K562 (cell line): ENCODE results near the gene CUTA. TPM values are rescaled to one million over a fixed set of nuclear protein-coding genes. Genes with fewer than 3 reads are reported as not detected.

Experiments
- CBFA2T3 ChIP-seq: fragments of 450-650 bp; IDR thresholded peaks from 2 replicates; pipeline ENCODE4 v1.6.1; 2017
- CEBPB ChIP-seq: fragments of 450-650 bp; IDR thresholded peaks from 2 replicates; pipeline ENCODE4 v1.6.1; 2016; ENCODE audit warnings: missing genetic modification characterization, missing compliant biosample characterization
- CHD2 ChIP-seq: IDR thresholded peaks from 2 replicates; pipeline ENCODE4 v1.6.1; 2011; ENCODE audit warnings: low read depth, low read length
- CREM ChIP-seq: IDR thresholded peaks from 2 replicates; pipeline ENCODE4 v1.6.1; 2014; ENCODE audit warnings: antibody characterized with exemption, low read depth
- ETV1 ChIP-seq: fragments of 450-650 bp; conservative IDR thresholded peaks from 2 replicates; pipeline ENCODE4 v1.6.1; 2016; ENCODE audit warnings: missing genetic modification characterization, control low read depth, low read depth, missing compliant biosample characterization
- ETV6 ChIP-seq, 3 experiments: fragments of 150-350 bp in 1 of 3; sonication (generic) in 1 of 3; formaldehyde crosslinking in 1 of 3; IDR thresholded peaks; 2 replicates each; pipeline versions ENCODE4 v1.6.1 to v1.8.0; 2014 to 2022; ENCODE audit warnings: borderline replicate concordance in 2 of 3, low read depth in 2 of 3, antibody characterized with exemption in 1 of 3, low read length in 1 of 3, mild to moderate bottlenecking in 1 of 3, missing genetic modification reagents in 1 of 3
- HMG20B ChIP-seq: fragments of 250-450 bp; sonication (Bioruptor Pico); IDR thresholded peaks from 2 replicates; pipeline ENCODE4 v1.5.0; 2021; ENCODE audit warnings: mild to moderate bottlenecking
- HNRNPUL1 ChIP-seq: fragments of 200-400 bp; formaldehyde crosslinking; IDR thresholded peaks from 2 replicates; pipeline ENCODE4 v1.6.1; 2017; ENCODE audit warnings: low read length
- KDM1A ChIP-seq, 2 experiments: fragments of 450-650 bp; IDR thresholded peaks; 2 replicates each; pipeline ENCODE4 v1.6.1; 2016; ENCODE audit warnings: mild to moderate bottlenecking in 2 of 2
- KDM5B ChIP-seq: fragments of 200-600 bp; sonication (generic); IDR thresholded peaks from 2 replicates; pipeline ENCODE4 v1.6.1; 2012; ENCODE audit warnings: low read depth, mild to moderate bottlenecking, moderate library complexity, low read length, control low read depth, inconsistent platforms; ENCODE audit not compliant: insufficient replicate concordance
- KLF6 ChIP-seq: fragments of 250-450 bp; sonication (Bioruptor Pico); IDR thresholded peaks from 2 replicates; pipeline ENCODE4 v1.4.0; 2020; ENCODE audit warnings: mild to moderate bottlenecking, moderate library complexity, borderline replicate concordance
- LCOR ChIP-seq: sonication (generic); formaldehyde crosslinking; IDR thresholded peaks from 2 replicates; pipeline ENCODE4 v1.8.0; 2022; ENCODE audit warnings: mild to moderate bottlenecking, missing genetic modification reagents
- MTF1 ChIP-seq: fragments of 250-450 bp; sonication (Bioruptor Pico); IDR thresholded peaks from 2 replicates; pipeline ENCODE4 v1.9.0; 2021; ENCODE audit warnings: moderate library complexity, mild to moderate bottlenecking, inconsistent platforms, borderline replicate concordance
- MXD1 ChIP-seq: fragments of 250-450 bp; sonication (Bioruptor Pico); IDR thresholded peaks from 2 replicates; pipeline ENCODE4 v1.8.0; 2021; ENCODE audit warnings: borderline replicate concordance, mild to moderate bottlenecking, moderate library complexity; ENCODE audit not compliant: poor library complexity, severe bottlenecking
- PRPF4 ChIP-seq: fragments of 200-400 bp; formaldehyde crosslinking; IDR thresholded peaks from one replicate; pipeline ENCODE4 v1.6.1; 2017; ENCODE audit warnings: low read length, low read depth, mild to moderate bottlenecking; ENCODE audit not compliant: insufficient read depth, poor library complexity, severe bottlenecking
- RBFOX2 ChIP-seq: fragments of 200-400 bp; formaldehyde crosslinking; IDR thresholded peaks from 2 replicates; pipeline ENCODE4 v1.6.1; 2017; ENCODE audit warnings: low read depth, mild to moderate bottlenecking, low read length, moderate library complexity
- RBM15 ChIP-seq: fragments of 200-400 bp; formaldehyde crosslinking; IDR thresholded peaks from 2 replicates; pipeline ENCODE4 v1.6.1; 2018; ENCODE audit warnings: mild to moderate bottlenecking, low read length, moderate library complexity; ENCODE audit not compliant: insufficient read depth
- ZC3H4 ChIP-seq: sonication (generic); formaldehyde crosslinking; IDR thresholded peaks from 2 replicates; pipeline ENCODE4 v1.9.0; 2021; ENCODE audit warnings: missing genetic modification reagents, borderline replicate concordance
- ZNF12 ChIP-seq: sonication (generic); formaldehyde crosslinking; IDR thresholded peaks from 2 replicates; pipeline ENCODE4 v1.4.0; 2020; ENCODE audit warnings: mild to moderate bottlenecking, missing genetic modification reagents
- ZNF398 ChIP-seq: fragments of 250-450 bp; sonication (Bioruptor Pico); IDR thresholded peaks from 2 replicates; pipeline ENCODE4 v1.8.0; 2021; ENCODE audit warnings: moderate library complexity, mild to moderate bottlenecking, inconsistent platforms
- ZNF76 ChIP-seq: fragments of 250-450 bp; sonication (Bioruptor Pico); IDR thresholded peaks from 2 replicates; pipeline ENCODE4 v1.4.0; 2020; ENCODE audit warnings: mild to moderate bottlenecking, moderate library complexity, borderline replicate concordance
- polyA plus RNA-seq, 8 experiments: library from polyadenylated mRNA; depleted of rRNA in 4 of 8; stranded (reverse) in 5 of 8; unstranded in 3 of 8; fragments of >200 nt; fragmentation: Nextera tagmentation in 2 of 8; fragmentation: Illumina TruSeq in 1 of 8; extraction: Ambion mirVana in 2 of 8; extraction: Trizol in 1 of 8; gene quantifications; 2 replicates each; pipeline versions ENCODE4 v1.2.1 to v1.2.3, GENCODE V29; 2011 to 2014; ENCODE audit warnings: inconsistent platforms in 1 of 8, missing spikeins in 1 of 8
- total RNA-seq, 7 experiments: library from RNA; depleted of rRNA in 6 of 7; stranded (reverse); fragments of >200 nt in 6 of 7; fragmentation: Illumina TruSeq in 2 of 7; extraction: Trizol in 2 of 7; gene quantifications; 2 replicates each; pipeline versions ENCODE4 v1.2.1 to v1.2.3, GENCODE V29; 2011 to 2021; ENCODE audit warnings: low replicate concordance in 1 of 7
- TF ChIP-seq, protein P1 (sequence below): sonication (generic); formaldehyde crosslinking; IDR thresholded peaks from 2 replicates; pipeline ENCODE4 v1.9.0; 2022; ENCODE audit warnings: mild to moderate bottlenecking, missing genetic modification reagents
- TF ChIP-seq, protein P2 (sequence below): fragments of 250-450 bp; sonication (Bioruptor Pico); IDR thresholded peaks from 2 replicates; pipeline ENCODE4 v1.8.0; 2022; ENCODE audit warnings: inconsistent platforms

The CUTA gene
- total and polyA plus RNA-seq, 9 of the 15 experiments (the other 6 are each of a cell fraction or from before 2014, with no cell fraction given) = 166 to 682 (median 310) TPM

- TF ChIP-seq ETV6 (IDR thresholded peaks at IDR 0.05; ENCODE audit: borderline replicate concordance in 1 of 2, low read depth in 2 of 2, low read length in 1 of 2) (no peak), ETV6 (CRISPR knock-in tag; IDR thresholded peaks at IDR 0.05; ENCODE audit: borderline replicate concordance) (peak; percentile 99), CREM (peak; percentile 35; the same call in 1 of the 2 replicates), LCOR (CRISPR knock-in tag) (peak; percentile 87), RBM15 (no peak), ZC3H4 (no peak), MXD1 (no peak), CEBPB (tag) (peak; percentile 76), PRPF4 (no peak), MTF1 (CRISPR knock-in tag) (no peak), ETV1 (tag) (peak; percentile 74), KDM5B (no peak), ZNF398 (no peak), RBFOX2 (peak; percentile 75), CBFA2T3 (peak; percentile 76), HNRNPUL1 (no peak), HMG20B (CRISPR knock-in tag) (no peak), ZNF12 (CRISPR knock-in tag) (no peak), CHD2 (peak; percentile 15; the same call in 1 of the 2 replicates), ZNF76 (CRISPR knock-in tag) (peak; percentile 65; the same call in 1 of the 2 replicates), KLF6 (CRISPR knock-in tag) (0 out of 2 replicates have a peak, but pooled peaks have one; percentile 32), KDM1A (IDR thresholded peaks at IDR 0.05) (peak in 1 of 2 experiments; percentile 75; a peak in 1 of 4 replicates)
- TF ChIP-seq, protein P1, sequence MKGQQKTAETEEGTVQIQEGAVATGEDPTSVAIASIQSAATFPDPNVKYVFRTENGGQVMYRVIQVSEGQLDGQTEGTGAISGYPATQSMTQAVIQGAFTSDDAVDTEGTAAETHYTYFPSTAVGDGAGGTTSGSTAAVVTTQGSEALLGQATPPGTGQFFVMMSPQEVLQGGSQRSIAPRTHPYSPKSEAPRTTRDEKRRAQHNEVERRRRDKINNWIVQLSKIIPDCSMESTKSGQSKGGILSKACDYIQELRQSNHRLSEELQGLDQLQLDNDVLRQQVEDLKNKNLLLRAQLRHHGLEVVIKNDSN = peak; percentile 65
- TF ChIP-seq, protein P2, sequence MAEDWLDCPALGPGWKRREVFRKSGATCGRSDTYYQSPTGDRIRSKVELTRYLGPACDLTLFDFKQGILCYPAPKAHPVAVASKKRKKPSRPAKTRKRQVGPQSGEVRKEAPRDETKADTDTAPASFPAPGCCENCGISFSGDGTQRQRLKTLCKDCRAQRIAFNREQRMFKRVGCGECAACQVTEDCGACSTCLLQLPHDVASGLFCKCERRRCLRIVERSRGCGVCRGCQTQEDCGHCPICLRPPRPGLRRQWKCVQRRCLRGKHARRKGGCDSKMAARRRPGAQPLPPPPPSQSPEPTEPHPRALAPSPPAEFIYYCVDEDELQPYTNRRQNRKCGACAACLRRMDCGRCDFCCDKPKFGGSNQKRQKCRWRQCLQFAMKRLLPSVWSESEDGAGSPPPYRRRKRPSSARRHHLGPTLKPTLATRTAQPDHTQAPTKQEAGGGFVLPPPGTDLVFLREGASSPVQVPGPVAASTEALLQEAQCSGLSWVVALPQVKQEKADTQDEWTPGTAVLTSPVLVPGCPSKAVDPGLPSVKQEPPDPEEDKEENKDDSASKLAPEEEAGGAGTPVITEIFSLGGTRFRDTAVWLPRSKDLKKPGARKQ = no peak
Observed at GRCh38 chr6:33428224-33428965, 10.5 kb upstream of the CUTA start (continued).
